ENCODE data around the gene FAM229A. TPM values are rescaled to one million over a fixed set of nuclear protein-coding genes. Genes with fewer than 3 reads are reported as not detected.

The FAM229A gene
- total and polyA plus RNA-seq, 4 donors, result 1.6 to 3.3 (median 2.1) TPM

GRCh38 chr1:32377541-32378220 is 15.4 kb upstream of the FAM229A start:
- H3K4me3 ChIP-seq (ENCODE audit: low read depth in 1 of 3, low read length in 3 of 3), result no peak overlapping the region
- H3K36me3 ChIP-seq (ENCODE audit: control insufficient read depth in 4 of 4, insufficient read depth in 3 of 4, low read depth in 1 of 4, low read length in 3 of 4), result peaks cover 9 to 93% (median 77%) of the 10 kb centered on the region in 4 donors
- H3K4me1 ChIP-seq (ENCODE audit: control insufficient read depth in 4 of 4, insufficient read depth in 4 of 4, low read length in 3 of 4), result no peaks in the 10 kb centered on the region
- no peaks in the 10 kb centered on the region for H3K9me3 ChIP-seq (ENCODE audit: control insufficient read depth in 4 of 4, low read length in 3 of 4)
- no peak for DNase-seq (ENCODE audit: low spot score)
- no peak for TF ChIP-seq NR2F2 (IDR thresholded peaks at IDR 0.05)
- TF ChIP-seq HNF4A (conservative IDR thresholded peaks at IDR 0.05), result no peak
- TF ChIP-seq HNF4G (IDR thresholded peaks at IDR 0.05), result no peak
- no peak for TF ChIP-seq EGR1 (IDR thresholded peaks at IDR 0.05; ENCODE audit: low read depth in 2 of 2)
- TF ChIP-seq FOXA2 (IDR thresholded peaks at IDR 0.05), result no peak
- no peak for TF ChIP-seq FOXA1 (IDR thresholded peaks at IDR 0.05)
- no peak for TF ChIP-seq JUND (IDR thresholded peaks at IDR 0.05)
- no peak for TF ChIP-seq GABPA (IDR thresholded peaks at IDR 0.05 in 1 of 2, conservative IDR thresholded peaks at IDR 0.05 in 1 of 2)
- no peak for TF ChIP-seq MAX (IDR thresholded peaks at IDR 0.05)
- TF ChIP-seq ATF3 (IDR thresholded peaks at IDR 0.05), result no peak
- no peak for TF ChIP-seq RAD21 (IDR thresholded peaks at IDR 0.05)
- no peak for TF ChIP-seq CTCF (IDR thresholded peaks at IDR 0.05; ENCODE audit: low read depth, low read length, missing input control)
- TF ChIP-seq YY1 (IDR thresholded peaks at IDR 0.05), result no peak
- no peak for TF ChIP-seq RXRA (IDR thresholded peaks at IDR 0.05)
- no peak for TF ChIP-seq TAF1 (conservative IDR thresholded peaks at IDR 0.05)
- WGBS, result 97% methylated on average over 12 of the region's 12 CpGs
- no peak overlapping the region for H3K9ac ChIP-seq (ENCODE audit: low read depth in 1 of 2, low read length in 2 of 2)
- no peaks in the 10 kb centered on the region for H3K27me3 ChIP-seq (ENCODE audit: control insufficient read depth in 4 of 4, insufficient read depth in 4 of 4, low read length in 3 of 4)
- H3K27ac ChIP-seq (ENCODE audit: low read depth in 1 of 2, low read length in 2 of 2), result no peak overlapping the region

GRCh38 chr1:32376199-32376598 is 13.9 kb upstream of the FAM229A start:
- WGBS, result 96% methylated on average over 11 of the region's 11 CpGs
- Histone ChIP-seq H3K36me3 (ENCODE audit: control insufficient read depth in 4 of 4, insufficient read depth in 3 of 4, low read depth in 1 of 4, low read length in 3 of 4) (peaks cover 7 to 93% (median 79%) of the 10 kb centered on the region in 4 donors), H3K4me1 (ENCODE audit: control insufficient read depth in 4 of 4, insufficient read depth in 4 of 4, low read length in 3 of 4) (no peaks in the 10 kb centered on the region), H3K9me3 (ENCODE audit: control insufficient read depth in 4 of 4, low read length in 3 of 4) (no peaks in the 10 kb centered on the region), H3K4me3 (ENCODE audit: low read depth in 1 of 3, low read length in 3 of 3) (no peak overlapping the region), H3K27ac (ENCODE audit: low read depth in 1 of 2, low read length in 2 of 2) (no peak overlapping the region), H3K9ac (ENCODE audit: low read depth in 1 of 2, low read length in 2 of 2) (no peak overlapping the region), H3K27me3 (ENCODE audit: control insufficient read depth in 4 of 4, insufficient read depth in 4 of 4, low read length in 3 of 4) (no peaks in the 10 kb centered on the region)
- DNase-seq (ENCODE audit: low spot score), result no peak
- no peak for TF ChIP-seq ZBTB33 (IDR thresholded peaks at IDR 0.05)
- TF ChIP-seq GABPA (IDR thresholded peaks at IDR 0.05 in 1 of 2, conservative IDR thresholded peaks at IDR 0.05 in 1 of 2), result no peak
- TF ChIP-seq EGR1 (IDR thresholded peaks at IDR 0.05; ENCODE audit: low read depth in 2 of 2), result no peak
- no peak for TF ChIP-seq HNF4A (conservative IDR thresholded peaks at IDR 0.05)
- TF ChIP-seq RAD21 (IDR thresholded peaks at IDR 0.05), result no peak
- TF ChIP-seq NR2F2 (IDR thresholded peaks at IDR 0.05), result no peak
- no peak for TF ChIP-seq FOXA2 (IDR thresholded peaks at IDR 0.05)
- TF ChIP-seq ATF3 (IDR thresholded peaks at IDR 0.05), result no peak
- TF ChIP-seq YY1 (IDR thresholded peaks at IDR 0.05), result no peak
